Suppressor macrophage (primary cell): ENCODE results near the gene EEPD1.

ENCODE experiments used
- DNase-seq, 4 experiments: peaks; one replicate each; pipeline ENCODE4 v3.0.0-alpha.2; 2020 to 2022

Gene EEPD1

GRCh38 chr7:36192053-36192824 lies 39.2 kb downstream of the EEPD1 start:
- peak; percentile 87 to 97 (median 92) for DNase-seq

GRCh38 chr7:36192877-36193276 lies 39.8 kb downstream of the EEPD1 start:
- DNase-seq: no peak

- no peak for DNase-seq
Observed at GRCh38 chr7:36198854-36199266, 45.8 kb downstream of the EEPD1 start.

GRCh38 chr7:36199329-36199728 lies 46.3 kb downstream of the EEPD1 start:
- DNase-seq: no peak

- DNase-seq: no peak
Observed at GRCh38 chr7:36201122-36201723, 48.2 kb downstream of the EEPD1 start.

GRCh38 chr7:36202398-36202797 lies 49.3 kb downstream of the EEPD1 start:
- no peak for DNase-seq

- peak in 3 of 4 experiments; percentile 43 to 51 (median 48) for DNase-seq
Observed at GRCh38 chr7:36203071-36203790, 50.2 kb downstream of the EEPD1 start.

- DNase-seq: no peak
Observed at GRCh38 chr7:36204044-36204663, 51.1 kb downstream of the EEPD1 start.

- no peak for DNase-seq
Observed at GRCh38 chr7:36204929-36205635, 52.0 kb downstream of the EEPD1 start.

- no peak for DNase-seq
Observed at GRCh38 chr7:36205803-36206202, 52.7 kb downstream of the EEPD1 start.

- peak; percentile 84 to 94 (median 87) for DNase-seq
Observed at GRCh38 chr7:36207451-36208291, 54.6 kb downstream of the EEPD1 start.

- DNase-seq: peak; percentile 68 to 87 (median 74)
Observed at GRCh38 chr7:36208426-36208825, 55.4 kb downstream of the EEPD1 start.

GRCh38 chr7:36208997-36209813 lies 56.2 kb downstream of the EEPD1 start:
- DNase-seq: peak in 1 of 4 experiments; percentile 29

GRCh38 chr7:36209814-36210183 lies 56.7 kb downstream of the EEPD1 start:
- no peak for DNase-seq

GRCh38 chr7:36210291-36210922 lies 57.4 kb downstream of the EEPD1 start:
- no peak for DNase-seq

GRCh38 chr7:36214608-36215456 lies 61.8 kb downstream of the EEPD1 start:
- no peak for DNase-seq

GRCh38 chr7:36215457-36215765 lies 62.4 kb downstream of the EEPD1 start:
- DNase-seq: no peak

- peak; percentile 55 to 82 (median 75) for DNase-seq
Observed at GRCh38 chr7:36216063-36216684, 63.1 kb downstream of the EEPD1 start.
